Measurements from ENCODE around the gene SPAG9. TPM values are rescaled to one million over a fixed set of nuclear protein-coding genes. Genes with fewer than 3 reads are reported as not detected.

The SPAG9 gene
- total RNA-seq, 1 experiment from 2014 or later: 78.5 TPM

GRCh38 chr17:50918071-50918932 is 202.4 kb downstream of the SPAG9 start:
- CTCF ChIA-PET: interaction anchor here (0.6 kb wide), 1 partner anchor 54 kb away, joined by 3 read pairs; no protein-coding TSS in a partner anchor
- Mint-ChIP-seq H3K4me3 (ENCODE audit: unreplicated experiment) (no peak overlapping the region), H3K36me3 (ENCODE audit: insufficient read depth, unreplicated experiment) (no peaks in the 10 kb centered on the region), H3K4me1 (ENCODE audit: insufficient read depth, unreplicated experiment) (peaks cover 21% of the 10 kb centered on the region), H3K27me3 (ENCODE audit: insufficient read depth, unreplicated experiment) (no peaks in the 10 kb centered on the region), H3K27ac (ENCODE audit: low read depth, unreplicated experiment) (no peak overlapping the region), H3K9me3 (ENCODE audit: unreplicated experiment) (no peaks in the 10 kb centered on the region)
- BruUV-seq (replicated peaks): no TSS peak
- no peak for TF ChIP-seq CTCF (IDR thresholded peaks at IDR 0.05; ENCODE audit: unreplicated experiment)
- POLR2A ChIA-PET: interaction anchor here (1.6 kb wide), 1 partner anchor 52 kb away, joined by 4 read pairs; the partner anchor contains the start of gene TOB1
- no peak for DNase-seq (ENCODE audit: unreplicated experiment)
- intact Hi-C loops (cut with micrococcal nuclease): no loop called here

- no peak for TF ChIP-seq CTCF (IDR thresholded peaks at IDR 0.05; ENCODE audit: unreplicated experiment)
- Mint-ChIP-seq H3K9me3 (ENCODE audit: unreplicated experiment) (no peaks in the 10 kb centered on the region), H3K36me3 (ENCODE audit: insufficient read depth, unreplicated experiment) (no peaks in the 10 kb centered on the region), H3K27me3 (ENCODE audit: insufficient read depth, unreplicated experiment) (no peaks in the 10 kb centered on the region), H3K4me1 (ENCODE audit: insufficient read depth, unreplicated experiment) (peaks cover 21% of the 10 kb centered on the region), H3K4me3 (ENCODE audit: unreplicated experiment) (no peak overlapping the region), H3K27ac (ENCODE audit: low read depth, unreplicated experiment) (no peak overlapping the region)
- BruUV-seq (replicated peaks): no TSS peak
- POLR2A ChIA-PET: no interaction called here
- CTCF ChIA-PET: interaction anchor here (0.6 to 0.7 kb wide), 3 partner anchors 21 to 110 kb away, joined by 3 to 5 read pairs (median 3); no protein-coding TSS in a partner anchor
- no peak for DNase-seq (ENCODE audit: unreplicated experiment)
- intact Hi-C loops (cut with micrococcal nuclease): no loop called here
These were observed 203.3 kb downstream of the SPAG9 start for GRCh38 chr17:50917418-50917743.

- Mint-ChIP-seq H3K9me3 (ENCODE audit: unreplicated experiment) (no peaks in the 10 kb centered on the region), H3K27ac (ENCODE audit: low read depth, unreplicated experiment) (no peak overlapping the region)
These were observed 203.8 kb downstream of the SPAG9 start for GRCh38 chr17:50916708-50917417.

More at GRCh38 chr17:50916708-50917417, 203.8 kb downstream of the SPAG9 start:
- H3K36me3 Mint-ChIP-seq (ENCODE audit: insufficient read depth, unreplicated experiment): no peaks in the 10 kb centered on the region
- no peak for DNase-seq (ENCODE audit: unreplicated experiment)
- H3K4me1 Mint-ChIP-seq (ENCODE audit: insufficient read depth, unreplicated experiment): peaks cover 16% of the 10 kb centered on the region
- no peak for TF ChIP-seq CTCF (IDR thresholded peaks at IDR 0.05; ENCODE audit: unreplicated experiment)
- intact Hi-C loops (cut with micrococcal nuclease): no loop called here
- no peaks in the 10 kb centered on the region for H3K27me3 Mint-ChIP-seq (ENCODE audit: insufficient read depth, unreplicated experiment)
- ChIA-PET POLR2A (interaction anchor here (1.1 to 1.4 kb wide), 2 partner anchors 49 to 51 kb away, joined by 3 to 9 read pairs; partner anchors contain the start of gene TOB1), CTCF (interaction anchor here (0.6 to 0.7 kb wide), 4 partner anchors 14 to 111 kb away, joined by 3 to 5 read pairs (median 4); no protein-coding TSS in a partner anchor)
- no peak overlapping the region for H3K4me3 Mint-ChIP-seq (ENCODE audit: unreplicated experiment)
- BruUV-seq (replicated peaks): no TSS peak
